ENCODE measurements around the gene CARD10. TPM values are rescaled to one million over a fixed set of nuclear protein-coding genes. Genes with fewer than 3 reads are reported as not detected.
A peak's percentile ranks its signal among the peaks of the same experiment; 100 is the strongest.

Gene CARD10
- total and polyA plus RNA-seq, 2 of the 13 experiments (the other 11 are each of a cell fraction or from before 2014, with no cell fraction given): 35.2 to 55.8 TPM

DNA sequence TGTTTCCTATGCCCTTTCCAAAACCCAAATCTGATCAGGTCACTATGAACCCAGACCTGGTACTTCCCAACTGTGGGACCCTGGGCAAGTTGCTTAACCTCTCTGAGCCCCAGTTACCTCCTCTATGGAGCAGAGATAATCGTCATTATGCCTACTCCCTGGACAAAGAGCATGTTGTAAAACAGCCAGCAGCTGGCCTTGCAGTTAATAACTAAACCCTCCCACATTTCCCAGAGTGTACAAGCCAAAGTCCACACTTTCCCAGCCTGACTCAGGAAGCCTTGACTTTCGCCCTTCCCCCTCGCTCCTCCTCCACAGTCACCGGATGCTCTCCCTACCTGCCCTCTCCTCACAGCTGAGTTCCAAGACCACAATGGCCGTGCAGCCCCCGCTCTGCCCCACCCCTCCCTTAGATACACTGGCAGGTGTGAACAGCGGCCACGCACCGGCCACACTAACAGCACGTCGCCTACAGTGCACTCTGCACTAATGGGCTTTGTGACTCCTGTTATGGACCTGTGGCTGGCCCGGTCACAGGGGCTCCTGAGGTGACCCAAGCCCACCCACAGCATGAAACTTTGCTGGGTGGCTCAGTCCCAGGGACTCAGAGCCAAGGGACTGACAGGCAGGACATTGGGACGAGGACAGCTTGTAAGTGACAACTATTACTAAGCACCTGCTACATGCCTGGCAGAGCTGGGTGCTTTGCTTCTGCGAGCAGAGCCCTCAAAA, 17.4 kb downstream of the CARD10 start (continued):
- TF ChIP-seq, protein P1, sequence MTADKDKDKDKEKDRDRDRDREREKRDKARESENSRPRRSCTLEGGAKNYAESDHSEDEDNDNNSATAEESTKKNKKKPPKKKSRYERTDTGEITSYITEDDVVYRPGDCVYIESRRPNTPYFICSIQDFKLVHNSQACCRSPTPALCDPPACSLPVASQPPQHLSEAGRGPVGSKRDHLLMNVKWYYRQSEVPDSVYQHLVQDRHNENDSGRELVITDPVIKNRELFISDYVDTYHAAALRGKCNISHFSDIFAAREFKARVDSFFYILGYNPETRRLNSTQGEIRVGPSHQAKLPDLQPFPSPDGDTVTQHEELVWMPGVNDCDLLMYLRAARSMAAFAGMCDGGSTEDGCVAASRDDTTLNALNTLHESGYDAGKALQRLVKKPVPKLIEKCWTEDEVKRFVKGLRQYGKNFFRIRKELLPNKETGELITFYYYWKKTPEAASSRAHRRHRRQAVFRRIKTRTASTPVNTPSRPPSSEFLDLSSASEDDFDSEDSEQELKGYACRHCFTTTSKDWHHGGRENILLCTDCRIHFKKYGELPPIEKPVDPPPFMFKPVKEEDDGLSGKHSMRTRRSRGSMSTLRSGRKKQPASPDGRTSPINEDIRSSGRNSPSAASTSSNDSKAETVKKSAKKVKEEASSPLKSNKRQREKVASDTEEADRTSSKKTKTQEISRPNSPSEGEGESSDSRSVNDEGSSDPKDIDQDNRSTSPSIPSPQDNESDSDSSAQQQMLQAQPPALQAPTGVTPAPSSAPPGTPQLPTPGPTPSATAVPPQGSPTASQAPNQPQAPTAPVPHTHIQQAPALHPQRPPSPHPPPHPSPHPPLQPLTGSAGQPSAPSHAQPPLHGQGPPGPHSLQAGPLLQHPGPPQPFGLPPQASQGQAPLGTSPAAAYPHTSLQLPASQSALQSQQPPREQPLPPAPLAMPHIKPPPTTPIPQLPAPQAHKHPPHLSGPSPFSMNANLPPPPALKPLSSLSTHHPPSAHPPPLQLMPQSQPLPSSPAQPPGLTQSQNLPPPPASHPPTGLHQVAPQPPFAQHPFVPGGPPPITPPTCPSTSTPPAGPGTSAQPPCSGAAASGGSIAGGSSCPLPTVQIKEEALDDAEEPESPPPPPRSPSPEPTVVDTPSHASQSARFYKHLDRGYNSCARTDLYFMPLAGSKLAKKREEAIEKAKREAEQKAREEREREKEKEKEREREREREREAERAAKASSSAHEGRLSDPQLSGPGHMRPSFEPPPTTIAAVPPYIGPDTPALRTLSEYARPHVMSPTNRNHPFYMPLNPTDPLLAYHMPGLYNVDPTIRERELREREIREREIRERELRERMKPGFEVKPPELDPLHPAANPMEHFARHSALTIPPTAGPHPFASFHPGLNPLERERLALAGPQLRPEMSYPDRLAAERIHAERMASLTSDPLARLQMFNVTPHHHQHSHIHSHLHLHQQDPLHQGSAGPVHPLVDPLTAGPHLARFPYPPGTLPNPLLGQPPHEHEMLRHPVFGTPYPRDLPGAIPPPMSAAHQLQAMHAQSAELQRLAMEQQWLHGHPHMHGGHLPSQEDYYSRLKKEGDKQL (CRISPR knock-in tag; IDR thresholded peaks at IDR 0.05; ENCODE audit: low read depth): peak; percentile 96
- no peak for TF ChIP-seq ZFX (CRISPR knock-in tag; IDR thresholded peaks at IDR 0.05; ENCODE audit: low read depth)
- TF ChIP-seq, protein P2, sequence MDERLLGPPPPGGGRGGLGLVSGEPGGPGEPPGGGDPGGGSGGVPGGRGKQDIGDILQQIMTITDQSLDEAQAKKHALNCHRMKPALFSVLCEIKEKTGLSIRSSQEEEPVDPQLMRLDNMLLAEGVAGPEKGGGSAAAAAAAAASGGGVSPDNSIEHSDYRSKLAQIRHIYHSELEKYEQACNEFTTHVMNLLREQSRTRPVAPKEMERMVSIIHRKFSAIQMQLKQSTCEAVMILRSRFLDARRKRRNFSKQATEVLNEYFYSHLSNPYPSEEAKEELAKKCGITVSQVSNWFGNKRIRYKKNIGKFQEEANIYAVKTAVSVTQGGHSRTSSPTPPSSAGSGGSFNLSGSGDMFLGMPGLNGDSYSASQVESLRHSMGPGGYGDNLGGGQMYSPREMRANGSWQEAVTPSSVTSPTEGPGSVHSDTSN (CRISPR knock-in tag; IDR thresholded peaks at IDR 0.05): no peak
- TF ChIP-seq, protein P3, sequence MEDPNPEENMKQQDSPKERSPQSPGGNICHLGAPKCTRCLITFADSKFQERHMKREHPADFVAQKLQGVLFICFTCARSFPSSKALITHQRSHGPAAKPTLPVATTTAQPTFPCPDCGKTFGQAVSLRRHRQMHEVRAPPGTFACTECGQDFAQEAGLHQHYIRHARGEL (CRISPR knock-in tag; IDR thresholded peaks at IDR 0.05): peak; percentile 67; the same call in 1 of the 2 replicates
- TF ChIP-seq POLR2A (IDR thresholded peaks at IDR 0.05; ENCODE audit: insufficient read depth in 1 of 2, low read depth in 2 of 2, low read length in 2 of 2): peak; percentile 14 to 35; a peak in 1 of 4 replicates
- TF ChIP-seq U2AF2 (IDR thresholded peaks at IDR 0.05; ENCODE audit: low read depth, low read length): no peak
- TF ChIP-seq, protein P4, sequence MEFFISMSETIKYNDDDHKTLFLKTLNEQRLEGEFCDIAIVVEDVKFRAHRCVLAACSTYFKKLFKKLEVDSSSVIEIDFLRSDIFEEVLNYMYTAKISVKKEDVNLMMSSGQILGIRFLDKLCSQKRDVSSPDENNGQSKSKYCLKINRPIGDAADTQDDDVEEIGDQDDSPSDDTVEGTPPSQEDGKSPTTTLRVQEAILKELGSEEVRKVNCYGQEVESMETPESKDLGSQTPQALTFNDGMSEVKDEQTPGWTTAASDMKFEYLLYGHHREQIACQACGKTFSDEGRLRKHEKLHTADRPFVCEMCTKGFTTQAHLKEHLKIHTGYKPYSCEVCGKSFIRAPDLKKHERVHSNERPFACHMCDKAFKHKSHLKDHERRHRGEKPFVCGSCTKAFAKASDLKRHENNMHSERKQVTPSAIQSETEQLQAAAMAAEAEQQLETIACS (CRISPR knock-in tag; IDR thresholded peaks at IDR 0.05): no peak
- peak; percentile 55; the same call in 1 of the 2 replicates for TF ChIP-seq RBAK (CRISPR knock-in tag; IDR thresholded peaks at IDR 0.05)
- TF ChIP-seq ZIK1 (CRISPR knock-in tag; IDR thresholded peaks at IDR 0.05; ENCODE audit: borderline replicate concordance, low read depth): peak; percentile 83; the same call in 1 of the 2 replicates
- TF ChIP-seq ZNF138 (CRISPR knock-in tag; IDR thresholded peaks at IDR 0.05; ENCODE audit: low read depth): no peak
- TF ChIP-seq, protein P5, sequence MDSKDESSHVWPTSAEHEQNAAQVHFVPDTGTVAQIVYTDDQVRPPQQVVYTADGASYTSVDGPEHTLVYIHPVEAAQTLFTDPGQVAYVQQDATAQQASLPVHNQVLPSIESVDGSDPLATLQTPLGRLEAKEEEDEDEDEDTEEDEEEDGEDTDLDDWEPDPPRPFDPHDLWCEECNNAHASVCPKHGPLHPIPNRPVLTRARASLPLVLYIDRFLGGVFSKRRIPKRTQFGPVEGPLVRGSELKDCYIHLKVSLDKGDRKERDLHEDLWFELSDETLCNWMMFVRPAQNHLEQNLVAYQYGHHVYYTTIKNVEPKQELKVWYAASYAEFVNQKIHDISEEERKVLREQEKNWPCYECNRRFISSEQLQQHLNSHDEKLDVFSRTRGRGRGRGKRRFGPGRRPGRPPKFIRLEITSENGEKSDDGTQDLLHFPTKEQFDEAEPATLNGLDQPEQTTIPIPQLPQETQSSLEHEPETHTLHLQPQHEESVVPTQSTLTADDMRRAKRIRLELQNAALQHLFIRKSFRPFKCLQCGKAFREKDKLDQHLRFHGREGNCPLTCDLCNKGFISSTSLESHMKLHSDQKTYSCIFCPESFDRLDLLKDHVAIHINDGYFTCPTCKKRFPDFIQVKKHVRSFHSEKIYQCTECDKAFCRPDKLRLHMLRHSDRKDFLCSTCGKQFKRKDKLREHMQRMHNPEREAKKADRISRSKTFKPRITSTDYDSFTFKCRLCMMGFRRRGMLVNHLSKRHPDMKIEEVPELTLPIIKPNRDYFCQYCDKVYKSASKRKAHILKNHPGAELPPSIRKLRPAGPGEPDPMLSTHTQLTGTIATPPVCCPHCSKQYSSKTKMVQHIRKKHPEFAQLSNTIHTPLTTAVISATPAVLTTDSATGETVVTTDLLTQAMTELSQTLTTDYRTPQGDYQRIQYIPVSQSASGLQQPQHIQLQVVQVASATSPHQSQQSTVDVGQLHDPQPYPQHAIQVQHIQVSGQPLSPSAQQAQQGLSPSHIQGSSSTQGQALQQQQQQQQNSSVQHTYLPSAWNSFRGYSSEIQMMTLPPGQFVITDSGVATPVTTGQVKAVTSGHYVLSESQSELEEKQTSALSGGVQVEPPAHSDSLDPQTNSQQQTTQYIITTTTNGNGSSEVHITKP (CRISPR knock-in tag; IDR thresholded peaks at IDR 0.05; ENCODE audit: low read depth): peak; percentile 73; the same call in 1 of the 2 replicates
- no peak for TF ChIP-seq ZNF3 (CRISPR knock-in tag; IDR thresholded peaks at IDR 0.05)
- TF ChIP-seq CBFB (CRISPR knock-in tag; IDR thresholded peaks at IDR 0.05): peak; percentile 85; the same call in 1 of the 2 replicates
- TF ChIP-seq, protein P6, sequence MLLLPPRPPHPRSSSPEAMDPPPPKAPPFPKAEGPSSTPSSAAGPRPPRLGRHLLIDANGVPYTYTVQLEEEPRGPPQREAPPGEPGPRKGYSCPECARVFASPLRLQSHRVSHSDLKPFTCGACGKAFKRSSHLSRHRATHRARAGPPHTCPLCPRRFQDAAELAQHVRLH (CRISPR knock-in tag; IDR thresholded peaks at IDR 0.05; ENCODE audit: borderline replicate concordance, low read depth): peak; percentile 98
- TF ChIP-seq, protein P7, sequence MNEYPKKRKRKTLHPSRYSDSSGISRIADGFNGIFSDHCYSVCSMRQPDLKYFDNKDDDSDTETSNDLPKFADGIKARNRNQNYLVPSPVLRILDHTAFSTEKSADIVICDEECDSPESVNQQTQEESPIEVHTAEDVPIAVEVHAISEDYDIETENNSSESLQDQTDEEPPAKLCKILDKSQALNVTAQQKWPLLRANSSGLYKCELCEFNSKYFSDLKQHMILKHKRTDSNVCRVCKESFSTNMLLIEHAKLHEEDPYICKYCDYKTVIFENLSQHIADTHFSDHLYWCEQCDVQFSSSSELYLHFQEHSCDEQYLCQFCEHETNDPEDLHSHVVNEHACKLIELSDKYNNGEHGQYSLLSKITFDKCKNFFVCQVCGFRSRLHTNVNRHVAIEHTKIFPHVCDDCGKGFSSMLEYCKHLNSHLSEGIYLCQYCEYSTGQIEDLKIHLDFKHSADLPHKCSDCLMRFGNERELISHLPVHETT (CRISPR knock-in tag; conservative IDR thresholded peaks at IDR 0.05): peak; percentile 74; the same call in 1 of the 2 replicates

All from HepG2 (cell line).